Stimulated activated CD8-positive, alpha-beta memory T cell treated with anti-CD3 and anti-CD28 coated beads, Interleukin-12 subunit alpha, Interleukin-12 subunit beta, amount 100 ng/mL, for 4 hours (primary cell): Measurements from ENCODE around the gene NFIA.
"Not testable (repeated sequence)": the region's sequence is repeated elsewhere in the genome, so short reads cannot be mapped to it uniquely, and the experiment has no call there.

Experiments
- DNase-seq: peaks from one replicate; pipeline ENCODE4 v3.0.0-alpha.2; 2020; ENCODE audit warnings: low read depth

NFIA gene

DNA sequence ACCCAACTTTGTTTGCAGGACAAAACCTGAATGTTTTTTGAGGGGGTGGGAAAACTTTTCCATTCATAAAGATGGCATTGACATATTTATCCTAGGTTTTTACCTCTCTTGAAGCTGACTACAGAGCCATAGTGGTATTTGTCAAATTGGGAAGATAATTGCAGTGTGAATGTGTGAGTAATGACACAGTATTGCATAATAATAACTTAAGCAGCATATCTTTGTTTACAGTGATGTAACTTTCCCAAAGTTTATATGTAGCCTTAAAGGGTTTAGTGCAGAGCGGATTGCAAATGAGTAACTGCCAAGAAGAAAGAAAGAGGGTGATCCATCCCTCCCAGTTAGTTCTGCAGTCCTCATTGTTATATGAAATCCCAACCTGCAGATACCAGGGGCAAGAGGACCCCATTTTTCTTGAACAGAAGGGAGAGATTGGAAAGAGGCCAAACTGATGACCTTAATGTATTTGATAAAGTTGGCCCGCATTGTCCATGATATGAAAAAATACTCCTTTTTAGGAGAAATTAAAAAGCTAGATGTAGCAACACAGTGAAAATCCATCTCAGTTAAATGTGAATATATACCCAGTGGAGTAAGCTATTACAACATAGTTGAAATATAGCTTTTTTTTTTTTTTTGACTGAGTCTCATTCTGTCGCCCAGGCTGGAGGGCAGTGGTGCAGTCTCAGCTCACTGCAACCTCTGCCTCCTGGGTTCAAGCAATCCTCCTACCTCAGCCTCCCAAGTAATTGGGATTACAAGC is 23.7 kb upstream of the NFIA start:
- DNase-seq = no peak

GRCh38 chr1:61061601-61062000 is 20.8 kb upstream of the NFIA start:
- DNase-seq = not testable (repeated sequence)

GRCh38 chr1:61064673-61065072 is 17.7 kb upstream of the NFIA start:
- DNase-seq = no peak

DNA sequence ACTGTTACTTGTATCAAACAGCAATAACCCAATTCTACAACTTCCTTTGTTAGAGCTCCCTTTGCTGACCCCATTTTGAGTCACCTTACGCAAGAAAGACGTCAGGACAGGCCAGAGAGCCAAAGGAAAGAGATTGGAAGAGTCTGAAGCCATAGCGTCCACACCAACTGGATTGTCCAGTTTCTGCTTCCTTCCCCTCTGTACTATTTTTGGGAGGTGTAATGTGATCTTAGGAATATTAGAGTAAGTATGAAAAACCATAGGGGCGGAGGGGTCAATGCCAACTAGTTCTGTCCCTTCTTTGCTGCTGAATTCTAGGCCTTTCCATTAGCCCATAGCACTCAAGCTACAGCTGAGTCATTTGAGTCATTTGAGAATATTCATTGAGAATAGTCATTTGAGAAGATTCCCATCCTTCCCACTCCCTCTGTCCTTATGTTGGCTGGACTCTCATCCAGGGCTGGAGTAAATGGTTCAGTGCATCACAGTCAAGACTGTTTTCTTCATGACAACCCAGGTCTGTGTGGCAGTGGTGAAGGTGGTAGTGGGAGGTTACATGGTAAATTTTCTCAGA is 14.8 kb upstream of the NFIA start:
- no peak for DNase-seq

DNA sequence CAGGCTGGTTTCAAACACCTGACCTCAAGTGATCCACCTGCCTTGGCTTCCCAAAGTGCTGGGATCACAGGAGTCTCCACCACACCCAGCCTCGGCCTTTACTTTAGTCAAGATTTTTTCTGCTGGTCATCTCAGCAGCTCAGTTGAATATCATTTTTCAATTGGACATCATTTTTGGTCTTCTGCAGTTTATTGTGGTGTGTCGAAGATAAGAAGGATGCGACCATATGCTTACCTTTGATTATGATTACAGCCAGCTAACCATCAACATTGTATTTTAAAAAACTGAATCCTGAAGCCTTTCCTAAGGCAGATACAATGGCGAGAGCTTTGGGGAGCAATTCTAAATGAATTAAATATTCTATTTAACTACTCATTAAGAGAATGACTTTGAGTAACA is 12.3 kb upstream of the NFIA start:
- no peak for DNase-seq

- no peak for DNase-seq
These were observed 10.9 kb upstream of the NFIA start for GRCh38 chr1:61071205-61072130.

- no peak for DNase-seq
These were observed 8.5 kb upstream of the NFIA start for GRCh38 chr1:61073871-61074270.

- not testable (repeated sequence) for DNase-seq
These were observed 6.5 kb upstream of the NFIA start for GRCh38 chr1:61075833-61076232.

- peak; percentile 65 for DNase-seq
These were observed 5.4 kb upstream of the NFIA start for GRCh38 chr1:61076728-61077675.

DNA sequence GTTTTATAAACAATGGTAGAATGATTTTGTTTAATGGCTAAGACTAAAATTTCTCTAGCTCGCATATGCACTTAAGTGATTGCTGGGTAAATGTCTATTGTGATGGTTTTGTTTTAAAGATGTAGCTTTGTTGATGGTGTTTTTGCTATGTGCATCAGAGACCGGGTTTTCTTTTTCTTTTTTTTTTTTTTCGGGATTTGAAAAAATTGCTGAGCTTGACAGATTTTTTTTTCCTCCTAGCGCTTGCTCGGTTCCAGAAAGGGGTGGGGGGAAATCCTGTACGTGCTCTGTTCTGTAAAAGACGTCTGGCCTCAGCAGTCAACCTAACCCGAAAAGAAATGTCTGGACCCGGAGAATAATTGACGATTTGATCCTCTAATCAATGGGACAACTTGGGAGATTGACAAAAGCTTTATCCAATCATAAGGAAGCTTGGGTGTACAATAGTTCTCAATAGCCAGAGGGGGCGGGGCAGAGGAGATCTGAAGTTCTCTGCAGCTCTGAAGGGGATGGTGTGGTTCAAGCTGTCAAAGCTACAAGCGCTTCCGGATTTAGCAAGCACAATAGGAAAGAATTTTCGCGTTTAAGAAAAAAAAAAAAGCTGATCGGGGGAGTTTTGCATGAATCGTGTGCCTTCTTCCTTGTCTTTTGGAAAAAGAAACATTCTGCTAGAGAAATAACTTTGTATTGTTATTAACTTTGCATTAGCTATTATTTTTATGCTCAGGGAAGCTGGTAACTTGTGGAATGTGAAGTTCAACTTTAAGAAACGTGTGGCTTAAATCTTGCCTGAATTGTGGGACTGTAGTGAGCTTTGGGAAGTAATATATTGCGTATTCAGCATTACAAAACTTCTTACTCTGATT is 4.5 kb upstream of the NFIA start:
- DNase-seq = peak; percentile 71

DNA sequence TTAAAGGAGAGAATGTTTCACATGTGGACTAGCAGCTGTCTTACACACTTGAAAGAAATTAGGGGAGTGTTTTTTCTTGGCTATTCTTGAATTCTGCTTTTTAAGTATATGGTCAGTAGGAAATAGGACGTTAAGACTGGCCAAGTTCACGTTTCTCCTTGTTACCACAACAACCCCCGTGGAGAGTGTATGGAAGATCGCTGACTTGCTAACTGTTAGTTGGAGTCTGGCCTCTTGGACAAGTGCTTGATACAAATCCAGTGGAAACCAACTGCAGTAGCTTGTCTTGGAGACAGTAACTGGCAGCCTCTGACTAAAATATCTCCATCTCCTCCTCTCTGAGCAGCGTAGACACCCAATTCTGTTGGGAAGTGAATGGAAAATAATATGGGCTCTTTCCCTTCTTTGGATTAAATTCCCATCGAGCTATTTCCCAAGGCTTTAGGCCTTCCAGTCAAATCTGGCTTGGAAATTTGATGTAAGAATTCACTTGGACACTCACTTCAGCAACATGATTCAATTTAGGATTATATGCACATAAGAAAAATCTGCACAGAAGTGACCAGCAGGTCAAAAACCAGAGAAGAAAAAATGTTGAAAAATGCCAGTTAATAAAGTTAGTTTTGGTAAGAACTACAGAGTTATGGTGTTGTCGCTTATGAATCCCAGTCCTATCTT is 3.6 kb upstream of the NFIA start:
- DNase-seq = no peak

GRCh38 chr1:61079296-61079897 is 3.0 kb upstream of the NFIA start:
- no peak for DNase-seq

DNA sequence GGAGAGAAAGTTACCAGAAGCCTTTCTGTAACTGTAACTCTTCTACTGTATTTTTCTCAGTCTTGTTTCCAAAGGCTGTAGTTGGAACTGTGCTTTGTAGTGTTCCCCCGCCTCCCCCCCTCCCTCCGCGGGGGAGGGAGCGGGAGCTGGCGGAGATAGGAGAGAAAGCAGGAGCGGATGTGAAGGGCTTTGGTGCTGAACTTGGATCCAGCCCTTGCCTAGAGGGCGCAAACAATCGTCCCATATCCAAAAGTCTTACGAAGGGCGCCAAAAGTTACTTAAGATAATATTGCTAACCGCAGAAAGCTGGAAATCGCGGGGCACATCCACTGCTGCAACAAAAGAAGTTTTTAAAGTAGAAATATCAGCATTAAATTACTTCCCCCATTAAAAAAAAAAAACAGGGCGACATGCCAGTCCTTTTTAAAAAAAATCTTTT is 2.4 kb upstream of the NFIA start:
- DNase-seq = no peak

DNA sequence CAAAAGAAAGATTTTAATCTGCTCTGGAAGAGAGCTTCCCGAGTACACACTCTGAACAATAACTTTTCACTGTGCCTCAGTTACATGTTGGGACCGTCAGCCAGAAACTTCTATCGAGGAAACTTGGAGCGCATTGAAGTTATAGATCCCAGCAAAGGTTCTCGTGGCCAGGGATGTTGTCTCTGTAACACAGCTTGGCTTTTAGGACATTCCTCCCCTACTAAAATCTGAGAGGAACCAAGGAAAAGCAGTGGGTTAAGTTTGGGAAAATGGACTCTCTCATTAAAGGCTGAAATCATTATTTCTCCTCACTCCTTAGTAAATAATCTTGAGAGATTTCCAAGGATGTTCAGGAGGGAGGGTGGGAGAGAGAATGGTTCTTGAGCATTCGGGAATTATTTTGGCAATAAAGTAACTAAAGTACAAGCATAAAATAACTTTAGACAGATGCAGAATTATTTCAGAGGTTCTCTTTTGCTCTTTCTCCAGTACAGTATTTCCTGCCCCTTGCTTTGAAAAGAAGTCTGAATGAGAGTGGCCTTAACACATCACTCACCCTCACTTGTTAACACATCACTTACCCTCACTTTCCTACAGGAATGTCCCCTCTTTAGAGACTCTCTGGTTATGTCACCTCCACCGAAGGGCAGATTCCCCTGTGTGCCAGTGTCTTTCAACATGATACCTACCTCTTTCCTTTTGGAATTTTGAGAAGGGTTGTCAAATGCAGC is 1.8 kb upstream of the NFIA start:
- no peak for DNase-seq

DNA sequence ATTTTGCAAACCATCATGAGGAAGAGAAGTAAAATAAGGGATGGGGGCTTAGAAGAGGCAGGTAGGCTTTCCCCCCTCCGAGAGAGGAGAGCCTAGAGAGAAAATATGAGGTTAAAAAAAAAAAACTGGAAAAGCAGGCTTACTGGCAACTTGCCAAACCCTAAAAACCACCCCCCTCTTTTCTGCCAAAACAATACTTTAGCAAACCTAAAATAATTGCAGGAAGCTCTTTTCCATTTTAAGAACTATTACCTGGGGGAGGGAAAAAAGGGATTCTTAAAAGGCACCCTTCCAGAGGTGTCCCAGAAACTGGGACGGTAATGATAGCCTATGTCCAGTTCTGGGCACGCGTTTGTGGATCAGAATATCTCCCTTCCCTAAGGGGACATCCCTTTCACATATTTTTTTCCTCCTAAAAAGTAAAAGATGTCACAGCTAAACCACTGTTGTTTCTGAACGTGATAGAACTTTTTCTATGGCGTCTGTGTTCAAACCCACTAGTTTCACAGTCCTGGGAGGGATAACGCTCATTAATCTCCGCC is 1.1 kb upstream of the NFIA start:
- no peak for DNase-seq

DNA sequence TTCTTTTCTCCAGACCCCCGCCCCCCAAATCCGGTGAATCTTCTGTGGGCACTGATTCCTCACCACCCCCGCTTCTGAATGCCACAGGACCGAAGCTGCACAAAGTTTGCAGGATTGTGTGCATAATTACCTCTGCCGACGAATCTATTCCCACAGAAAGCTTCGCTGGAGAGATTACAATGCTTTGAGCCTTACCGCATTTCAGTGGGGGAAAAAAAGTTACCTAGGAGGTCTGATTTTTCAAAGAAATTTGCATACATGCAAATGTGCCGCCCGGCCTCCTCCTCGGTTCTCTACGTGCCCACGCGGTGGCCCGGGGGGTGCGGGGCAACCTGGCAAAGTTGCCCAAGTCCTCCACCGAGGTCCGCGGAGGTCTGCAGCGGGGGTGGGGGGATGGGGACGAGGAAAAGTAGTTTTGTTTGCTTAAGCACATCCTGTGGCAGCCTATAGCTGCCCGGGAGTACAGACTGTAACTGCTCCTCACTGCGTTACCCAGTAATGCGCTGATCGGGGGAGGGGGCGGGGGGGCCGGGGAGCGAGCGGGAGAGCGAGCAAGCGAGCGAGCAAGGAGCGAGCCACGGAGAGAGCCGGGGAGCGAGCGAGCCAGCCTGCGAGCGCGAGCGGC is 563 bp upstream of the NFIA start:
- peak; percentile 38 for DNase-seq

DNA sequence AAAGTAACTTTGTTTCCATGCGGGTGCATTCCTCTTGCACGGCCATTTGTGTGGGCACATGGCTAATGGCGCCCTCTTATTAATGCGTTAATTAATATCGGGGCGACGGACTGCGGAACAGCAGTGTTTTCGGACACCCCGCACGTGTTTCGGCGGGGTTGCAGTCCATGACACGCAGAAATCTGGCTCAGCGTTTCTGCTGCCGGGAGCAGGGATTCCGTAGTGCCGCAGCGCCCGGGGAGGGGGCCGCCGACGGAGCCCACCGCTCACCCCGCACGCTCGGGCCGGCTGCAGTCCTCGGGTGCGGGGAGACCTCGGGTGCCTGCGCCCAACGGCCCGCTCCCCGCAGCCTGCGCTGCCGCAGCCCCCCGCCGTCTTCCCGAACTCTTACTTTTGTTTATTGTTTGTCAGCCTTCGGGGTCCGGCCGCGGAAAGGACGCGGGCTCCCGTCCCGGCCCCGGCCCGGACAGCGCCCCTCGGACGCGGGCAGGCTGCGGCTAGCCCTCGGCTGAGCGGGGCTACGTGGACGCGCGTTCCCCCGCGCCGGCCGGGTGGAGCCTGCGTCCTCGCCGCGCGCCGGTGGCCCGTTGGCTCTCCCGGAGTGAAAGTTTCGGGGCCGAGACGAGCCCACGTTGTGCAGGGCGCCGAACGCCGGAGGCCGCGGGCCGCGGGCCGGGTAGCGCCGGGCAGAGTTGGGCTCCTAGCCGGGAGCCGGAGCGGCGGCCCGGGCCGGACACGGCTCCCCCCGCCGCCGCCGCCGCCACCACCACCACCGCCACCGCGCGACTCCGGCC is 849 bp downstream of the NFIA start:
- no peak for DNase-seq
